H1 (cell line): ENCODE measurements around the gene DNAH10. TPM values are rescaled to one million over a fixed set of nuclear protein-coding genes. Genes with fewer than 3 reads are reported as not detected.

Experiments used
- CTCF ChIA-PET: fragments of 300-600 bp; sonication (Branson Sonifier 250); formaldehyde crosslinking; loops from one replicate; lab custom pipeline; 2021; ENCODE audit not compliant: partially characterized antibody; lab: Charles Lee
- POLR2A ChIA-PET: fragments of 300-600 bp; sonication (Branson Sonifier 250); formaldehyde crosslinking; loops from one replicate; lab custom pipeline; 2021; ENCODE audit warnings: inconsistent platforms; ENCODE audit not compliant: partially characterized antibody; lab: Charles Lee
- DNase-seq, 2 experiments: peaks; one replicate each; pipeline versions ENCODE4 v3.0.0 to v3.0.0-alpha.2; 2010 to 2022; ENCODE audit warnings: low spot score in 2 of 2, low read depth in 1 of 2, mixed read lengths in 1 of 2
- FAIRE-seq: peaks from 2 replicates; lab custom pipeline; 2011; peaks lifted over from hg19 to GRCh38; lab: Jason Lieb, UNC
- H2AFZ ChIP-seq: 2 replicates; pipeline ENCODE4 v1.8.1; 2012; ENCODE audit warnings: low read length, inconsistent platforms
- H2AK5ac ChIP-seq: 2 replicates; pipeline ENCODE4 v1.6.1; 2013; ENCODE audit warnings: low read depth, low read length
- H2BK120ac ChIP-seq: replicated peaks from 2 replicates; pipeline ENCODE3; 2013; ENCODE audit warnings: low read depth, low read length, inconsistent platforms
- H2BK12ac ChIP-seq: 2 replicates; pipeline ENCODE4 v1.6.1; 2013; ENCODE audit warnings: low read depth, low read length
- H2BK15ac ChIP-seq: 2 replicates; pipeline ENCODE4 v1.6.1; 2013; ENCODE audit warnings: low read length
- H2BK20ac ChIP-seq: 2 replicates; pipeline ENCODE4 v1.6.1; 2013; ENCODE audit warnings: low read length
- H2BK5ac ChIP-seq: 2 replicates; pipeline ENCODE4 v1.6.1; 2013; ENCODE audit warnings: low read depth, low read length
- H3K14ac ChIP-seq: 2 replicates; pipeline ENCODE4 v1.6.1; 2013; ENCODE audit warnings: inconsistent platforms; ENCODE audit not compliant: insufficient read length
- H3K18ac ChIP-seq: 2 replicates; pipeline ENCODE4 v1.6.1; 2013; ENCODE audit warnings: low read length; ENCODE audit errors: extremely low read depth
- H3K23ac ChIP-seq: 2 replicates; pipeline ENCODE4 v1.6.1; 2013; ENCODE audit warnings: inconsistent platforms; ENCODE audit not compliant: insufficient read length
- H3K23me2 ChIP-seq: 2 replicates; pipeline ENCODE4 v1.6.1; 2013; ENCODE audit warnings: low read depth, low read length
- H3K27ac ChIP-seq: 2 replicates; pipeline ENCODE4 v1.6.1; 2011; ENCODE audit warnings: low read depth, low read length, inconsistent platforms
- H3K27me3 ChIP-seq, 4 experiments: replicated peaks in 1 of 4; 1 replicate in 1 of 4; 2 replicates in 3 of 4; pipeline versions ENCODE4 v1.6.1 to v1.8.1; 2011 to 2013; ENCODE audit warnings: low read length in 3 of 4, mild to moderate bottlenecking in 3 of 4, inconsistent platforms in 2 of 4, mixed read lengths in 2 of 4, moderate library complexity in 1 of 4; ENCODE audit not compliant: control insufficient read depth in 3 of 4, insufficient read depth in 3 of 4; ENCODE audit errors: extremely low read depth in 1 of 4
- H3K36me3 ChIP-seq, 4 experiments: 2 replicates each; pipeline versions ENCODE4 v1.6.1 to v1.8.1; 2011 to 2013; ENCODE audit warnings: mild to moderate bottlenecking in 4 of 4, low read length in 3 of 4, moderate library complexity in 2 of 4, control low read depth in 1 of 4, inconsistent platforms in 1 of 4; ENCODE audit not compliant: insufficient read depth in 4 of 4, control insufficient read depth in 2 of 4
- H3K4ac ChIP-seq: replicated peaks from 2 replicates; pipeline ENCODE3; 2013; ENCODE audit warnings: low read length, low read depth, mixed read lengths, inconsistent platforms; ENCODE audit not compliant: insufficient read length
- H3K4me1 ChIP-seq, 4 experiments: replicated peaks in 1 of 4; 1 replicate in 1 of 4; 2 replicates in 3 of 4; pipeline versions ENCODE4 v1.6.1 to v1.8.1; 2011 to 2013; ENCODE audit warnings: low read length in 3 of 4, inconsistent platforms in 2 of 4, mixed read lengths in 1 of 4; ENCODE audit not compliant: insufficient read depth in 4 of 4, control insufficient read depth in 3 of 4
- H3K4me2 ChIP-seq, 2 experiments: 2 replicates each; pipeline versions ENCODE4 v1.6.1 to v1.8.1; 2011 to 2013; ENCODE audit warnings: low read depth in 2 of 2, low read length in 2 of 2, control low read depth in 1 of 2, inconsistent platforms in 1 of 2, mild to moderate bottlenecking in 1 of 2; ENCODE audit not compliant: insufficient read depth in 1 of 2
- H3K4me3 ChIP-seq, 4 experiments: fragments of 200-600, 300-600 bp in 1 of 4; sonication (generic), shearing (Covaris generic), sonication (Bioruptor Twin) in 1 of 4; 2 replicates each; pipeline versions ENCODE4 v1.5.1 to v1.8.1; 2011 to 2016; ENCODE audit warnings: low read length in 4 of 4, low read depth in 3 of 4, control low read depth in 2 of 4, inconsistent platforms in 2 of 4, mild to moderate bottlenecking in 2 of 4, mixed read lengths in 1 of 4, moderate library complexity in 1 of 4; ENCODE audit not compliant: insufficient read depth in 2 of 4; ENCODE audit errors: extremely low read depth in 1 of 4
- H3K56ac ChIP-seq: replicated peaks from 2 replicates; pipeline ENCODE3; 2013; ENCODE audit warnings: low read depth, mild to moderate bottlenecking, mixed read lengths, low read length, inconsistent platforms; ENCODE audit not compliant: insufficient read length
- H3K79me1 ChIP-seq: 2 replicates; pipeline ENCODE4 v1.6.1; 2013; ENCODE audit warnings: low read depth, low read length, control low read depth
- H3K79me2 ChIP-seq, 2 experiments: 2 replicates each; pipeline versions ENCODE4 v1.6.1 to v1.8.1; 2012 to 2013; ENCODE audit warnings: low read length in 2 of 2, mild to moderate bottlenecking in 2 of 2, inconsistent platforms in 1 of 2; ENCODE audit not compliant: insufficient read depth in 2 of 2, control insufficient read depth in 1 of 2
- H3K9ac ChIP-seq, 4 experiments: replicated peaks in 1 of 4; 1 replicate in 1 of 4; 2 replicates in 3 of 4; pipeline versions ENCODE4 v1.6.1 to v1.8.1; 2011 to 2013; ENCODE audit warnings: low read depth in 3 of 4, low read length in 3 of 4, control low read depth in 2 of 4, mild to moderate bottlenecking in 2 of 4, moderate library complexity in 2 of 4, inconsistent platforms in 1 of 4; ENCODE audit errors: extremely low read depth in 1 of 4
- H3K9me3 ChIP-seq, 2 experiments: 2 replicates each; pipeline versions ENCODE4 v1.6.1 to v1.8.1; 2012 to 2013; ENCODE audit warnings: mild to moderate bottlenecking in 2 of 2, moderate library complexity in 2 of 2, control low read depth in 1 of 2, inconsistent platforms in 1 of 2, low read depth in 1 of 2, low read length in 1 of 2, mixed read lengths in 1 of 2; ENCODE audit not compliant: insufficient read depth in 2 of 2
- H4K20me1 ChIP-seq, 2 experiments: replicated peaks in 1 of 2; 2 replicates each; pipeline versions ENCODE3 to v1.8.1; 2011 to 2013; ENCODE audit warnings: inconsistent platforms in 2 of 2, low read length in 2 of 2, mild to moderate bottlenecking in 1 of 2; ENCODE audit not compliant: insufficient read depth in 2 of 2, control insufficient read depth in 1 of 2
- H4K5ac ChIP-seq: 2 replicates; pipeline ENCODE4 v1.6.1; 2013; ENCODE audit warnings: low read length, low read depth, mixed read lengths, inconsistent platforms; ENCODE audit not compliant: insufficient read length
- H4K8ac ChIP-seq: 2 replicates; pipeline ENCODE4 v1.8.0; 2013; ENCODE audit warnings: mild to moderate bottlenecking, moderate library complexity, low read length, inconsistent platforms; ENCODE audit not compliant: insufficient read depth; ENCODE audit errors: extremely low read depth
- H4K91ac ChIP-seq: replicated peaks from 2 replicates; pipeline ENCODE3; 2013; ENCODE audit warnings: low read length, mixed read lengths, inconsistent platforms; ENCODE audit not compliant: insufficient read length
- ASH2L ChIP-seq: fragments of 200-600, 300-600 bp; sonication (generic); IDR thresholded peaks from one replicate; pipeline ENCODE4 v1.7.1; 2017; ENCODE audit warnings: low read length
- CEBPB ChIP-seq: IDR thresholded peaks from 2 replicates; pipeline ENCODE4 v1.6.1; 2012; ENCODE audit warnings: low read depth, low read length
- PHF8 ChIP-seq: fragments of 200-600 bp; sonication (generic); conservative IDR thresholded peaks from 2 replicates; pipeline ENCODE4 v1.7.1; 2012; ENCODE audit warnings: low read depth, mild to moderate bottlenecking, inconsistent platforms, low read length, moderate library complexity
- RNF2 ChIP-seq: fragments of 200-900, 300-1000 bp; sonication (generic); IDR thresholded peaks from 2 replicates; pipeline ENCODE4 v1.7.1; 2016; ENCODE audit warnings: borderline replicate concordance, low read depth, mild to moderate bottlenecking, antibody characterized with exemption, low read length; ENCODE audit not compliant: poor library complexity, severe bottlenecking; ENCODE audit errors: missing control alignments
- RXRA ChIP-seq: IDR thresholded peaks from 2 replicates; pipeline ENCODE4 v1.6.1; 2011; ENCODE audit warnings: low read depth, mild to moderate bottlenecking, low read length, moderate library complexity; ENCODE audit not compliant: insufficient read depth
- ZNF274 ChIP-seq: IDR thresholded peaks from 2 replicates; pipeline ENCODE4 v1.7.0; 2012; ENCODE audit warnings: low read length, borderline replicate concordance; ENCODE audit errors: extremely low read depth
- whole genome bisulfite sequencing, 2 experiments: shearing (Covaris generic) in 1 of 2; methylation state at CpG; one replicate each; pipeline versions ENCODE4 v1.1.6 to v1.1.7; 2013 to 2015; ENCODE audit warnings: low lambda C conversion rate in 2 of 2, mixed read lengths in 2 of 2, inconsistent platforms in 1 of 2, low coverage in 1 of 2, missing lambda C conversion rate in 1 of 2; ENCODE audit not compliant: insufficient replicate concordance in 2 of 2, insufficient coverage in 1 of 2, insufficient read length in 1 of 2; ENCODE audit errors: extremely low coverage in 1 of 2, missing lambda C conversion rate in 1 of 2; 5-methylcytosine and 5-hydroxymethylcytosine counted together
- polyA plus RNA-seq, 7 experiments: library from polyadenylated mRNA; depleted of rRNA in 3 of 7; stranded (reverse) in 5 of 7; unstranded in 2 of 7; fragments of >200 nt in 5 of 7; fragments of 200-250 nt in 2 of 7; gene quantifications; 1 replicate in 5 of 7; 2 replicates in 1 of 7; 4 replicates in 1 of 7; pipeline versions ENCODE4 v1.2.1 to v1.2.3, GENCODE V29; 2011 to 2013; ENCODE audit warnings: missing spikeins in 2 of 7, mixed read lengths in 2 of 7
- total RNA-seq: library from RNA; stranded (reverse); fragmentation: NEBNext Ultra II Directional; extraction: Animal tissue kit (Norgen Biotek cat#: 25700); gene quantifications from 2 replicates; pipeline ENCODE4 v1.2.1, GENCODE V29; 2021
- TF ChIP-seq, protein P1 (sequence below): IDR thresholded peaks from 2 replicates; pipeline ENCODE4 v1.6.1; 2011; ENCODE audit warnings: low read length, improper control_type of control experiment

The DNAH10 gene
- total and polyA plus RNA-seq, 2 of the 8 experiments (the other 6 are each of a cell fraction or from before 2014, with no cell fraction given), result 0.02 to 0.24 TPM

DNA sequence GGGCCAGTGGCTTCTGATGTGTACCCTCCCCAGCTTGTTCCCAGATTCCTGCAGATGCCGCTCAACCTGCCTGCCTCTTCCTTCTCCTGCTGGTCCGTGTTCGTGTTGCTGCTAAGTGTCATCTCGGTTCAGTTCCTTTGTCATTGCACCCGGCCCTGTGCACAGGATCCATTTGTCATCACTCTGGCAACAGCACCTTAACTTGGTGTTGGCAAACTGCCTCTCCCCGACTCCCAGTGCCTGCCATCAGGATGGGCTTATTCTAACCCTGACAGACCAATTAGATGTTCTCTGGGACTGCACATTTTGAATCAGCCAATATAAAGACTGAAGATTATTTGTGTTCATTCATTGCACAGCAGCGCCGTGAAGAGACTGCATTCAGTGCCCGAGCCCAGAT, 137.3 kb downstream of the DNAH10 start:
- Histone ChIP-seq H3K14ac (no peak overlapping the region), H3K79me1 (no peaks in the 10 kb centered on the region), H3K56ac (no peak overlapping the region), H2BK5ac (no peak overlapping the region), H3K79me2 (no peaks in the 10 kb centered on the region), H3K27me3 (0 out of 7 replicates have a peak, but pooled peaks cover 0 to 2% (median 0%) of the 10 kb centered on the region in 4 experiments), H3K4me3 (no peak overlapping the region), H3K4me2 (no peak overlapping the region), H3K23me2 (no peaks in the 10 kb centered on the region), H3K36me3 (no peaks in the 10 kb centered on the region), H2BK12ac (peak overlapping the region; percentile 31; the same call in 1 of the 2 replicates), H2BK120ac (no peak overlapping the region), H3K23ac (no peak overlapping the region), H4K91ac (no peak overlapping the region), H2BK20ac (no peak overlapping the region), H3K4me1 (peaks cover 0 to 7% (median 4%) of the 10 kb centered on the region in 4 experiments; a peak in 3 of 7 replicates), H2BK15ac (no peak overlapping the region), H3K9ac (no peak overlapping the region), H4K20me1 (no peaks in the 10 kb centered on the region), H3K27ac (no peak overlapping the region), H4K8ac (no peak overlapping the region; the same call in 1 of the 2 replicates), H3K9me3 (peaks cover 0 to 3% of the 10 kb centered on the region in 2 experiments; a peak in 1 of 4 replicates), H3K18ac (no peak overlapping the region), H2AK5ac (no peak overlapping the region), H2AFZ (no peak overlapping the region), H3K4ac (no peak overlapping the region), H4K5ac (no peak overlapping the region)
- no peak for FAIRE-seq
- 90% methylated on average over 9 of the region's 9 CpGs; no CpG with 5 or more reads in 1 of the 2 experiments for WGBS, 2 experiments
- CTCF ChIA-PET, result interaction anchor here (1.2 to 2.5 kb wide), 3 partner anchors 40 to 57 kb away, joined by 4 to 8 read pairs (median 4); no protein-coding TSS in a partner anchor
- TF ChIP-seq RNF2 (no peak), ZNF274 (no peak), ASH2L (no peak), CEBPB (no peak), RXRA (no peak), PHF8 (no peak)
- TF ChIP-seq, protein P1, sequence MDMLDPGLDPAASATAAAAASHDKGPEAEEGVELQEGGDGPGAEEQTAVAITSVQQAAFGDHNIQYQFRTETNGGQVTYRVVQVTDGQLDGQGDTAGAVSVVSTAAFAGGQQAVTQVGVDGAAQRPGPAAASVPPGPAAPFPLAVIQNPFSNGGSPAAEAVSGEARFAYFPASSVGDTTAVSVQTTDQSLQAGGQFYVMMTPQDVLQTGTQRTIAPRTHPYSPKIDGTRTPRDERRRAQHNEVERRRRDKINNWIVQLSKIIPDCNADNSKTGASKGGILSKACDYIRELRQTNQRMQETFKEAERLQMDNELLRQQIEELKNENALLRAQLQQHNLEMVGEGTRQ, result no peak
- DNase-seq, result no peak
- POLR2A ChIA-PET, result no interaction called here
